ENCODE data around the gene PCYT1A.

Gene PCYT1A

DNA sequence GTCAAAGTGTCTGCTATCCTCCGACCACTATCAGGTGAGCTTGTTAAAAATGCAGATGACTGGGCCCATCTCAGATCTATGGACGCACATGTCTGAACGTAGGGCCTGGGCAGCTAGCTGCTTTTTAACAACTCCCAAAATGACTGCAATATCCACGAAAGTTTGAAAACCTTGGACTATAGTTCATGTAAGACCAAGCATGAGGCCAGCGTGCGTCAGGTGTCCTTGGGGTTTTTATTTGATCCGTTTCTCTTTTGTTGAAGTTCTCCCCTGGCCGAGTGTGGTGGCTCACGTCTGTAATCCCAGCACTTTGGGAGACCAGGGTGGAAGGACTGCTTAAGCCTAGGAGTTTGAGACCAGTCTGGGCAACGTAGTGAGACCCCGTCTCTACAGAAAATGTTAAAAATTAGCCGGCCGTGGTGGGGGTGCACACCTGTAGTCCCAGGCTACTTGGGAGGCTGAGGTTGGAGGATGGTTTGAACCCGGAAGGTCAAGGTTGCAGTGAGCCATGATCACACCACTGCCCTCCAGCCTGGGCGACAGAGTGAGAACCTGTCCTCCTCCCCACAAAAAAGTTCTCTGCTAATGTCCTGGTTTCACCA is 61.7 kb downstream of the PCYT1A start:
- DNase-seq (ENCODE audit: low read depth): no peak
- H3K4me3 ChIP-seq (ENCODE audit: low read depth, low read length): no peak overlapping the region
- TF ChIP-seq, protein P1, sequence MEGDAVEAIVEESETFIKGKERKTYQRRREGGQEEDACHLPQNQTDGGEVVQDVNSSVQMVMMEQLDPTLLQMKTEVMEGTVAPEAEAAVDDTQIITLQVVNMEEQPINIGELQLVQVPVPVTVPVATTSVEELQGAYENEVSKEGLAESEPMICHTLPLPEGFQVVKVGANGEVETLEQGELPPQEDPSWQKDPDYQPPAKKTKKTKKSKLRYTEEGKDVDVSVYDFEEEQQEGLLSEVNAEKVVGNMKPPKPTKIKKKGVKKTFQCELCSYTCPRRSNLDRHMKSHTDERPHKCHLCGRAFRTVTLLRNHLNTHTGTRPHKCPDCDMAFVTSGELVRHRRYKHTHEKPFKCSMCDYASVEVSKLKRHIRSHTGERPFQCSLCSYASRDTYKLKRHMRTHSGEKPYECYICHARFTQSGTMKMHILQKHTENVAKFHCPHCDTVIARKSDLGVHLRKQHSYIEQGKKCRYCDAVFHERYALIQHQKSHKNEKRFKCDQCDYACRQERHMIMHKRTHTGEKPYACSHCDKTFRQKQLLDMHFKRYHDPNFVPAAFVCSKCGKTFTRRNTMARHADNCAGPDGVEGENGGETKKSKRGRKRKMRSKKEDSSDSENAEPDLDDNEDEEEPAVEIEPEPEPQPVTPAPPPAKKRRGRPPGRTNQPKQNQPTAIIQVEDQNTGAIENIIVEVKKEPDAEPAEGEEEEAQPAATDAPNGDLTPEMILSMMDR (IDR thresholded peaks at IDR 0.05; ENCODE audit: insufficient read depth, low read depth, low read length, missing control alignments): no peak

DNA sequence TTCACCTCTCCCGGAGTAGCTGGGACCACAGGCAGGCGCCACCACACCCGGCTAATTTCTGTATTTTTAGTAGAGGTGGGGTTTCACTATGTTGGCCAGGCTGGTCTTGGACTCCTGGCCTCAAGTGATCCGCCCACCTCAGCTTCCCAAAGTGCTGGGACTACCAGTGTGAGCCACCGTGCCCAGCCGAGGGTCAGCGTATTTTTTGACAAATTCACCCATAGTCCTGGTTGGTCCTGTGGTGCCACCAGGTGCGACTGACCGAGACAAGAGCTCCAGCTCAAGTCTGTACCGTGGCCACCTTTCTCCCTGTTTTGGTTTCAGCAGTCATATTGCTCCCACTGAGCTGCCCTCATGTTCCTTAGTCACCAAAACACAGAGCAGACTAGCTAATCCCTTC is 62.4 kb downstream of the PCYT1A start:
- H3K4me3 ChIP-seq (ENCODE audit: low read depth, low read length): no peak overlapping the region
- DNase-seq (ENCODE audit: low read depth): no peak
- TF ChIP-seq, protein P1 (IDR thresholded peaks at IDR 0.05; ENCODE audit: insufficient read depth, low read depth, low read length, missing control alignments): no peak

DNA sequence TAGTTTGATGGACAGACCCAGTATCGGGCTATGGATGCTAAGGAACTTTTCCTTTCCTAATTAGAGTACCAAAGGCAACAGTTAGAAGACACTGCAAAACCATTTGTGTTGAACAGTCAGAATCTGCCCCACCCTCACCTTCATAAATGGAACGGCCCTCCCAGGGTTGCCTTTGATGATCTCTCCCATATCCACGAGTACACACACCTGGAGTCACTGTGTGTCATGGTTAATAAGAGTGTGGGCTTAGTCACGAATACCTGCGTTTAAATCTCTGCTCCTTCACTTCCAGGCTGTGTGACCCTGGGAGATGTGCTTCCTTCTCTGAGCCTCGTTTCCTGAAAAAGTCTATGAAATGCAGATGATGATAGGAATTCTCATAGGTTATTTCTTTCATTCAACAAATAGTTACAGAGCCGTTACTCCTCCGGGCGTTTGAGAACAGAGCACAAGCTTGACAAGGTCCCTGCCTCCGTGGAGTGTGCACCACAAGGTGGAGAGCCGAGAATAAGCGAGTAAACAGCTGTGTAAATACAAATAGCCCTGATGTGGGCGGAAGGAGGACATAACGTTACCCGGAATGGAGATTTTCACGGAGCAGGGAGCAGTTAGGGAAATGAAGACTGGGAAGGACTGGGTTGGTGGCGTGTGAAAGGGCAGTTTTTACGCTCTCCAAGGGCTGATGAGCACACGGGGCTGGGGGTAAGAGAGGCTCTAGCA is 64.5 kb downstream of the PCYT1A start:
- no peak for DNase-seq (ENCODE audit: low read depth)
- H3K4me3 ChIP-seq (ENCODE audit: low read depth, low read length): no peak overlapping the region
- TF ChIP-seq, protein P1 (IDR thresholded peaks at IDR 0.05; ENCODE audit: insufficient read depth, low read depth, low read length, missing control alignments): no peak

DNA sequence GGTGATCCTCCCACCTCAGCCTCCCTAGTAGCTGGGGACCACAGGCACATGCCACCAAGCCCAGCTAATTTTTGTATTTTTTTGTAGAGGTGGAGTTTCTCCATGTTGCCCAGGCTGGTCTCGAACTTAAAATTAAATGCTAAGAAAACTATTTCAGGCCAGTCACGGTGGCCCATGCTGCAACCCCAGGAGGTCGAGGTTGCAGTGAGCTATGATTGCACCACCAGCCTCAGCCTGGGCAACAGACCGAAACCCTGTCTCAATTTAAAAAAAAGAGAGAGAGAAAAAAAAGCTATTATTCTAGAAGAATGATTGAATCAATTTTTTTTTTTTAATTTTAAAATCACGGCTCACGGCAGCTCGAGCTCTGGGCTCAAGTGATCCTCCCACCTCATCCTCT is 66.5 kb downstream of the PCYT1A start:
- H3K4me3 ChIP-seq (ENCODE audit: low read depth, low read length): no peak overlapping the region
- no peak for DNase-seq (ENCODE audit: low read depth)
- TF ChIP-seq, protein P1 (IDR thresholded peaks at IDR 0.05; ENCODE audit: insufficient read depth, low read depth, low read length, missing control alignments): no peak

DNA sequence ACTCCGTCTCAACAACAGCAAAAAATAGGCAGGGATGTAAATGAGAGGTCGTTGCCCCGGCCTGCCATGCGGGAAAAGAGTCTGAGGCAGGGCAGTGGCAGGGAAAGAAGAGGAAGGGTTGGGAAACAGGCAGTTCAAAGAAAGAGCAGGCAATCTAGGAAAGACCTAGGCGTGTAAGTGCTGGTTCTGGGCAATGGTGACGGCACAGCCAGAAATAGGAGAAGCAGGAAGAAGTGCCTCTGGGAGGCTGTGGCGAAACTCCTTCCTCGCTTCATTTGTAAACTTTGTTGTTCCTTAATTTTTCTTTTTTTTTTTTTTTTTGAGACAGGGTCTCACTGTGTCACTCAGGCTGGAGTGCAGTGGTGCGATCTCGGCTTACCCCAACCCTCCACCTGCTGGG is 66.9 kb downstream of the PCYT1A start:
- H3K4me3 ChIP-seq (ENCODE audit: low read depth, low read length): no peak overlapping the region
- no peak for DNase-seq (ENCODE audit: low read depth)
- TF ChIP-seq, protein P1 (IDR thresholded peaks at IDR 0.05; ENCODE audit: insufficient read depth, low read depth, low read length, missing control alignments): no peak

DNA sequence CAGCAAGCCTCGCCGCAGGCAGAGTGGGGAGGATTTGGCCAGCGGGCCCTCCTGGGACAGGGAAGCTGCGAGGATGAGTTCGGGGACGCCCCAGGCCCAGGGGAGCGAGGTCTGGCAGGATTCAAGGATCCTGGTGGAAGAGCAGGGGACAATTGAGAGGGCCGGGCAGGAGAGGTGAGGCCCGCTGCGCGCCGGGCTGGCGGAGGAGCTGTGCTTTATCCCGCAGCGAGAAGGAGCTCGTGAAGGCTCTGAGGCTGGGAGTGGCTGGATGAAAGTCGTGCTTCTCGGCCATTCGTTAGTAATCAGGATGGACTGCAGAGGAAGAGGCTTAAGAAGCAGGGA is 67.6 kb downstream of the PCYT1A start:
- no peak for DNase-seq (ENCODE audit: low read depth)
- TF ChIP-seq, protein P1 (IDR thresholded peaks at IDR 0.05; ENCODE audit: insufficient read depth, low read depth, low read length, missing control alignments): no peak
- no peak overlapping the region for H3K4me3 ChIP-seq (ENCODE audit: low read depth, low read length)
